Kidney glomerular epithelial cell (primary cell): ENCODE data around the gene TUBA3C.
"Not testable (repeated sequence)": the region's sequence is repeated elsewhere in the genome, so short reads cannot be mapped to it uniquely, and the experiment has no call there.

Experiments used
- DNase-seq: peaks from one replicate; lab custom pipeline; 2025; lab: John Stamatoyannopoulos, UW

TUBA3C gene

DNA sequence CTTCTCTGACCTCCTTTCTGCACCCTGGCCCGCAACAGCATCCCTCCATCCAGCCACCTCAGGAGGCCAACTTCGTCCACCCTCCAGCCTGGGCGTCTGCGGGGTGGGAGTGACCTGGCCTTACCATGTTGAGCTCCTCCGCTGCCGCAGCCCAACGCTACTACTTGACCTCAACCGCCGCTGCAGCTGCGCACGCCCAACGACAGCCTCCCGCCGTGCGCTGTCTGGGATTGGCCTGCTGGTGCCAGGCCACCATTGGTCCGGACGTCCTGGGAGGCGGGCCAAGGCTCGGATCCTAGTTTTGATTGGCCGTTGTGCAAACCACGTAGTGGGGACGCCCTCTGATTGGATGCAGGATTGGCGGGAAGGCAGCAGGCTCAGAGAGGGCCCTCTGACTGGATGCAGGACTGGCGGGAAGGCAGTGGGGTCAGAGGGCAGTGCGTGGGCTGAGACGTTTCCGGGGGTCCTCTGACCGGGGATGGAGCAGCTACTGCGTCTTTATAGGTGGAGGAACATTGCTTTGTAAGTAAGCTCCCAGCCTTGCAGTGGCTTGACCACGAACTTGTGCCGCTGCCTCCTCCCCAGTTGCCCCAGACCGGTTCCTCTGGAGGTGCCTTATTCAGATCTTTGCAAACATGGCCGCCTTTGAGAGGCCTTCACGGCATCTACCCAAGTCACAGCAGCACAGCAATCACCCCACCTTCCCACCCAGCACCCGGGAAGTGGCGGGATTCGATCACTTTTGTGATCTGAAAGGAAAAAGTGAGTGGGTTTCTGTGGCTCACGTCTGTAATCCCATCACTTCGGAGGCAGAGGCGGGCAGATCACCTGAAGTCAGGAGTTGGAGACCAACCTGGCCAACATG is at the start of gene TUBA3C:
Gene TUBA3C (minus strand): TSS at position 204 of the 865 bp plus-strand sequence. CDS start 77 bp downstream, at position 127.
- DNase-seq, result no peak

DNA sequence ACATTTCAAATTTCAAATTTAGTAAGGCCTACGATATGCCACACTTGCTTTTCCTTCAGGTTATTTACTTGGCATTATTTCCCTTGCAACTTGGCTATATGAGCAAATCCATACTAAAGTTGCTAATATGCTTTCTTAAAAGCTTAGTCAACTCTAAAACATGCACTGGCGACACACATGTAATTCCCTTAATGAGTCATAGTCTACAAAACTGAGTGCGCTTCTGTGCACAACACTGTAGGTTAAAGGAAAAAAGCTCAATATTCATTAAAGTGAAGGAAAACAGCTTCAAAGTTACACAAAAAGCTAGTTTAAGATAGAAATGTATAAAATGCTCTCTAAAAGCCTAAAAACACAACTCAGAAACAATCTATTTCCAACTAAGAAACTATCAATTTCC is 25.8 kb upstream of the TUBA3C start:
- not testable (repeated sequence) for DNase-seq

DNA sequence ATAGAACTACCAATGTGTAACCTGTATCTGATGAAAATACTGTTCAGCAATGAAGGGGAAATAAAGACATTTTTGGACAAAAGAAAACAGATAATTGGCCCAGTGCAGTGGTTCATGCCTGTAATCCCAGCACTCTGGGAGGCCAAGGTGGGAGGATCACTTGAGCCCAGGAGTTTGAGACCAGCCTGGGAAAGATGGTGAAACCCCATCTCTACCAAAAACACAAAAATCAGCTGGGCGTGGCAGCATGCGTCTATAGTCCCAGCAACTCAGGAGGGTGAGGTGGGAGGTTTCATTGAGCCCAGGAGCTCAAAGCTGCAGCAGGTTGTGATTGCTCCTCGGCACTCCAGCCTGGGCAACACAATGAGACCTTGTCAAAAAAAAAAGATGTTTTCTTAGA is 11.0 kb upstream of the TUBA3C start:
- not testable (repeated sequence) for DNase-seq

DNA sequence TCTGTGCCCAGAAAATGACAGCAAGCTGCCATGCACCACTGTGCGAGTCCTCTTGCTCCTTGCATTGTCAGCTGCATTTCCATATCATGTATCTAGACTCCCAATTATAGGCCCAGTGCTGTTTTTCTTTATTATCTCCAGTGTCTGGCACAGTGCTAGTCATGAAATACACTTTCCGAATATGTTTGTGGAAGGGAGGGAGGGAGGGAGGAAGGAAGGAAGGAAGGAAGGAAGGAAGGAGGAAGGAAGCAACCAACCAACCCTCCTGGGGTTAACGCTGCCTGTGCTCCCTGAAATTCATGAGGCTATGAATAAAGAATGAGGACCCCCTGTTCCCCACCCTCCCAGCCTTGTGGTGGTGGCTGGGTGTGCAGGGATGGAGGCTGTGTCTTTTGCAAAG is 8.3 kb upstream of the TUBA3C start:
- DNase-seq, result not testable (repeated sequence)

DNA sequence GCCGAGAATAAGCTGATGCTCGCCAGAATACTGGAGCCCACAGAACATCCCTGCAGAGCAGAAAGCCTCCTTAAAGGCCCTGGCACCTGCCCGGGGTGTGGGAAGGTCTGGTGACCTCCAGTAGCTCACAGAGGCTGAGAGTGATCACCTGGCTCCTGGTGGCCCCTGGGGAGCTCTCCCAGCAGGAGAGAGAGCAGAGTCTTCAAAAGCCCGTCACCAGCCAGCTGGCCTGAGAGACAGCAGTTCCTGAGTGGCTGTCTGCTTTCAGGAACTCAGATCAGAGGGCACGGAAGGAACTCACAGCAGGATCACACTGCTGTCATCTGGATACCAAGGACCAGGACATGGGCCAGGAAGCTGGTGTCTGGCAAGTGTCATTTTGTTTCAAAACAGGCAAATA is 7.7 kb upstream of the TUBA3C start:
- not testable (repeated sequence) for DNase-seq

DNA sequence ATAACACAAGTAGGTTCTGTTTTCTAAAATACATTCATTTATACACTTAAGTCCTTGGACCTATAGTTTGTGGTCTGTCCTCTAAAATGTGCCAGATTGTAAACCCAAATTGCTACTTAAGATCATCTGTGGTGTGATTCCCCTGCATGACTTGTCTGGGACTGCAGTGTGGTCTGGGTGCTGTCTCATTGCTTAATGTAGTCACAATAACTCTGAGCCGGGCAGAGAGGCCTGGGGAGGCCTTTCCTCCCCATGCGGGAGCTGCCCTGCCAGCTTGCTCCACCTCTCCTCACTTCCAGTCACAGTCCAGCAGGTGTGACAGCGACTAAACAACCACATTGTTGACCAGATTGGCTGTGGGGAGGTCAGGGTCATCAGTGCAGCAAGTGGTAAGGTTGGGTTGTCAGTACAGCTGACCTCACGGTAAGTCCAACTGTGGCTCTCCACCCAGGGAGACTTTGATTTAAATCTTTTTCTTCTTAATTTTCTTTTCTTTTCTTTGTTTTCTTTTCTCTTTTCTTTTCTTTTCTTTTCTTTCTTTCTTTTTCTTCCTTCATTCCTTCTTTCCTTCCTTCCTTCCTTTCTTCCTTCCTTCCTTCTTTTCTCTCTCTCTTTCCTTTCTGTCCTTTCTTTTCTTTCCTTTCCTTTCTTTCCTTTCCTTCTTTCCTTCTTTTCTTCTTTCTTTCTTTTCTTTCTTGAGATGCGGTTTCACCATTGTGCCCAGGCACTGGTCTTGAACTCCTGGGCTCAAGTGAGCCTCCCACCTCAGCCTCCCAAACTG is 4.4 kb upstream of the TUBA3C start:
- DNase-seq, result no peak

DNA sequence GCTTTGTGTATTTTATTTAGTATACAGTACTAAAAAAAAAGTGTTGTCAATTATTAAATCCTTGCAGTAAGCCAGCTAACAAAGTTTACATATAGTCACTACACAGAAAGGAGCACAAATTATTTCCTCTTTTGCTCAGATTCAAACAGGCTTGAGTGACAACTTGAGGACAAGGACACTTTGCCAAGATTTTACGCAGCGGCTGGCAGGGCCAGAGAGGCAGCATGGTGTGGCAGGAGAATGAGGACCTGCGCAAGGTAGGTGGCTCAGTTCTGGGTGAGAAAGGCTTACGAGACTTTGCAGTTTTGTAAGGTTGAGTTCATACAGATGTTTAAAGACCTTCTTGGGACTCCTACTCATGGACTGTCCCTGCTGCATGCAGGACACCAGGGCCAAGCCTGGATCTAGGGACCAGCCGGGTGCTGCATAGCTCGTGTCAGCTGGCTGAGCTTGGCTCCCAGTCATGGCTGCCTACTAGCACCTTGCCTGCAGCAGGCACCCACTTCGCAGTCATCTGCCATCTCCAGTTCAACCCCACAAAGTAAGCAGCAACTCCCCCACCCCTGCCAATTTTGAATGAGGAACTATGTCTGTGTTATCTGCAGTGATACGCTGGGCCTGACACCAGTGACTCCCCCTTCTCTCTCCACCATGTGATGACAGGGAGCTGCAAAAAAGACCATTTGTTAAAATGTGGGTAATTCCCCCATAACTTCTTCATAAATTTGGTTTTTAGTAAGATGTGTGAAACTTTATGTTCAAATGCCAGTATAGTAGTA is 3.7 kb upstream of the TUBA3C start:
- no peak for DNase-seq

DNA sequence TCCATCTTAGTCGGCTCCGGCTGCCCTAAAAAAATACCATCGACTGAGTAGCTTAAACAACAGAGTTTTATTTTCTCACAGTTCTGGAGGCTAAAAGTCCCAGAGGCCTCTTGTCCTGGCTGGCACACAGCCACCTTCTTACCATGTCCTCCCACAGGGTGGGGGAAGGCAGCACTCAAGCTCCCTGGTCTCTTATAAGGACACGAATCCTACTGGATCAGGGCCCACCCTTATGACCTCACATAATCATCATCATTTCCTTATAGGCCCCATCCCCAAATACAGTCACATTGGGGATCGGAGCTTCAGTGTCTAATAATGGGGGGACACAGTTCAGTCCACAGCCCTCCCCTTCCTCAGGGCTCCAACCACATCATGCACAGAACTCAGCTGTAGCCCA is 2.6 kb upstream of the TUBA3C start:
- no peak for DNase-seq

DNA sequence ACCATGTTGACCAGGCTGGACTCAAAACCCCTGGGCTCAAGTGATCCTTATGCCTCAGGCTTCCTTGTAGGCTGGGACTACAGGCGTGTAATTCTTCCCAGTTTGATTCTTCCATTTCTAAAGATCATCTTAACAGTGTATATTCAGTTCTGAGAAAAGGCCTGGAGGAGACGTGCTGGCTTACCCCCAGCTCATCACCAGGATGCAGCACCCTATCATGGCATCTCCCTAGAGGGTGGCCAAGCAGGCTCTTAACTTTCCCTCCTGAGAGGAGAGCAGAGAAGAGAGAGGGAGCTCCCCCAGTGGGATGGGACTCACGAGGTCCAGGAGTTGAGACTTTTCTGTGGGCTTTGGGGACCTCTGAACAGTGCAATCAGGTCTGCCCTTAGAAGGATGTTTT is 2.1 kb upstream of the TUBA3C start:
- no peak for DNase-seq

DNA sequence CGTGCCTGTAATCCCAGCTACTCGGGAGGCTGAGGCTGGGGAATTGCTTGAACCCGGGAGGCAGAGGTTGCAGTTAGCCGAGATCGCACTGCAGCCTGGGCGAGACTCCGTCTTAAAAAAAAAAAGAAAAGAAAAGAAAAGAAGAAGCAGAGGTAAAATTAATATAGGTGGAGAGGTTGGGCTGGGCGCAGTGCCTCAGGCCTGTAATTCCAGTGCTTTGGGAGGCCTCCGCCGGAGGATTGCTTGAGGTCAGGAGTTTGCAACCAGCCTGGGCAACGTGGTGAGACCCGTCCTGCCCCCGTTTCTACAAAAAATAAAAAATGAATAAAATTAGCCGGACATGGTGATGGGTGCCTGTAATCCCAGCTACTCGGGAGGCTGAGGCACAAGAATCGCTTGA is 912 bp upstream of the TUBA3C start:
- DNase-seq, result no peak

DNA sequence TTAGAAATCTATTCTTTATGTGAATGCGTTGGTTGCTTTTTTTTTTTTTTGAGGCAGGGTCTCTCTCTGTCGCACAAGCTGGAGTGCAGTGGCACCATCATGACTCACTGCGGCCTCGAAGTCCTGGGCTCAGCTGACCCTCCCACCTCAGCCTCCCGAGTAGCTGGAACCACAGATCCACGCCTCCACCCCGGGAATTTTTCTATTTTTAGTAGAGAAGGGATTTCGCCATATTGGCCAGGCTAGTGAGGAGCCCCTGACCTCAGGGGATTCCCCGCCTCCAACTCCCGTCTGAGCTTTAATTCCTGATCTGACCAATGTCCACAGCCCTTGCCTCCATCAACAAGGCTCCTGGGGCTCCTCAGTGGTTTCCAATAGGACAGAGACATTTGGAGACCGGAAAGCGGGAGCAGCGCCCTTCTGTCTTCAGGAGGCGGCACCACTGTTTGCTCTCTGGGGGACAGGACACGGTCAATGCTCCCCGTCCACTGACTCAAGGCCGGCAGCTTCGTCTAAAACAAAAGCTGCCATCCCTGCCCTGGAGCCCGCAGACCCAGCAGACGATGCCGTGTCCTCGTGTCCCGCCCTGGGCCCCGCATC is 503 bp downstream of the TUBA3C start:
- no peak for DNase-seq

DNA sequence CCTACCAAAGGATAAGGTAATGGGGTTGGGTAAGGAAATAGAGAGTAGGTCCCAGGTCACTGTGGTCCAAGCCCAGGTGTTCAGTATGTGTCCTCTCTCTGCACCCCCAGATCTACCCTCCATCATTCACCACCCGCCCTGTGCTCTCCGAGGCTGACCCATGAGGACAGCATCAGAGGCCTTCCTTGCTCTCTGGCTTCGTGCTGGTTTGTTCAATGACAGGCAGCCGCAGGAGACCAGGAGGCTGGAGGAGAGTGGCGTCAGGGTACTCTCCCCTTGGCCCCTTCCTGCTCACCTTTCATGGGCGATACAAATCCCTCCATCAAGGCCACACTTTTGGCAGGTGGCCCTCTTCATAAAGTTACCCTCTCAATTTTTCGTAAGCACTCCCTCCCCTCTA is 1.7 kb downstream of the TUBA3C start:
- no peak for DNase-seq

DNA sequence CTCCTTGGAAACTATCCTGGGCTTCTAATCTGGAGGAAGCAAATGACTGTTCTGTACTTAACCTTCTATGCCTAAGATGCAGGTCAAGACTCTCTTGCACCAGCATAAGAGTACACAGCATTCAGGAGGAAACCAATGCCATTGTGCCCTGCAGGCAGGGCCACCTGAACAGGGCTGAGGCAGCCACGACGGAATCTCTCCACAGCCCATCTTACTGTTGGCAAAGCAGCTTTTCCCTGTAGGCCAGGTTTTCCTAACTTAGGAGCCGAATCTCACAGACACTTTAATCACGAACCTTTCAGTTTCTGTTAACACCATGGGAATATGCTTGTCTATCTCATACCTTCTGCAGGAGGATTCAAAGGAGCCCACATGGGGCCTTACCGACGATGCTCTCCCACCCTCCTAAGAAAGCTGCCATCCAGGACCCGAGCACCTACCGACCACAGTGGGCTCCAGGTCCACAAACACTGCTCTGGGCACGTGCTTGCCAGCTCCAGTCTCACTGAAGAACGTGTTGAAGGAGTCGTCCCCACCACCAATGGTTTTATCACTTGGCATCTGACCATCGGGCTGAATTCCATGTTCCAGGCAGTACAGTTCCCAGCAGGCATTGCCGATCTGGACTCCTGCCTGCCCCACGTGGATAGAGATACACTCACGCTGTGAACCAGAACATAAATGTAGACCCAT is 2.6 kb downstream of the TUBA3C start:
- no peak for DNase-seq

DNA sequence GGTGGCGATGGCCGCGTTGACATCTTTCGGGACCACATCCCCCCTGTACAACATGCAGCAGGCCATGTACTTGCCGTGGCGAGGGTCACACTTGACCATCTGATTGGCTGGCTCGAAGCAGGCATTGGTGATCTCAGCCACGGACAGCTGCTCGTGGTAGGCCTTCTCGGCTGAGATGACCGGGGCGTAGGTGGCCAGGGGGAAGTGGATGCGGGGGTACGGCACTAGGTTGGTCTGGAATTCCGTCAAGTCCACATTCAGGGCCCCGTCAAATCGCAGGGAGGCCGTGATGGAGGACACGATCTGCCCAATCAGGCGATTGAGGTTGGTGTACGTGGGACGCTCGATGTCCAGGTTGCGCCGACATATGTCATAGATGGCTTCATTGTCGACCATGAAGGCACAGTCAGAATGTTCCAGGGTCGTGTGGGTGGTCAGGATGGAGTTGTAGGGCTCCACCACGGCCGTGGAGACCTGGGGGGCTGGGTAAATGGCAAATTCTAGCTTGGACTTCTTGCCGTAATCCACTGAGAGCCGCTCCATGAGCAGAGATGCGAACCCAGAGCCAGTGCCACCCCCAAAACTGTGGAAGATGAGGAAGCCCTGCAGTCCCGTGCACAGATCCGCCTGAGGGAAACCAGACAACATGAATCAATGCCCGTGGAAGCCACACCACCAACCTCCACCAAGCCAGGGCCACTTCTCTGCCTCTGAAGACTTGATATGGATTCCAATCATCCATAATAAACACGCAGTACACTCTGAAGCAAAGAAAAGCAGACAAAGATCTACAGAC is 4.4 kb downstream of the TUBA3C start:
- not testable (repeated sequence) for DNase-seq

DNA sequence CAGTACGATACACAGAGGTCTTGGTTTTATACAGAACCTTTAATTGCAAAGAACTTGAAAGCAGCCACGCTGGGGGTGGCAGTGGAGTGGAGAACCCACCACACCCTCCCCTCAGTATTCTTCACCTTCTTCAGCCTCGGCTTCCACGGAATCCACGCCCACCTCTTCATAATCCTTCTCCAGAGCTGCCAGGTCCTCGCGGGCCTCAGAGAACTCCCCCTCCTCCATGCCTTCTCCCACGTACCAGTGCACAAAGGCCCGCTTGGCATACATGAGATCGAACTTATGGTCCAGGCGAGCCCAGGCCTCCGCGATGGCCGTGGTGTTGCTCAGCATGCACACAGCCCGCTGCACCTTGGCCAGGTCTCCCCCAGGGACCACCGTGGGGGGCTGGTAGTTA is 7.9 kb downstream of the TUBA3C start:
- no peak for DNase-seq

DNA sequence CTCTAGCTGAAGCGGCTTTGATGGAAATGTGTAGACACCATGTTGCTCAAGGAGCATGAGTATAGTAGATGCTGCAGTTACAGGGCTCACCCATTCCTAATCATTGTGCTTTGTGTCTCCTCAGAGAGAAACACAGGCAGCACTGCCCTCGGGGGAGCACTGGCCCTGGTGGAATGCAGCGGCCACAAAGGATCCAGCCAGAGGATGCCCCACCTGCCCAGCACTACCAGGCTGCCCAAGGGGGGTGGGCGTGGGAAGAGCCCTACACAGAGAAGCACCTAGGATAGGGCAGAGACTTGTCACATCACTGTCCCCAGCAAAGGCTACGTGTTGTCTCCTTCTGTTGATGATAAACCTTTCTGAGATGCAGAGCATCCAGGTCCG is 9.0 kb downstream of the TUBA3C start:
- DNase-seq, result no peak

DNA sequence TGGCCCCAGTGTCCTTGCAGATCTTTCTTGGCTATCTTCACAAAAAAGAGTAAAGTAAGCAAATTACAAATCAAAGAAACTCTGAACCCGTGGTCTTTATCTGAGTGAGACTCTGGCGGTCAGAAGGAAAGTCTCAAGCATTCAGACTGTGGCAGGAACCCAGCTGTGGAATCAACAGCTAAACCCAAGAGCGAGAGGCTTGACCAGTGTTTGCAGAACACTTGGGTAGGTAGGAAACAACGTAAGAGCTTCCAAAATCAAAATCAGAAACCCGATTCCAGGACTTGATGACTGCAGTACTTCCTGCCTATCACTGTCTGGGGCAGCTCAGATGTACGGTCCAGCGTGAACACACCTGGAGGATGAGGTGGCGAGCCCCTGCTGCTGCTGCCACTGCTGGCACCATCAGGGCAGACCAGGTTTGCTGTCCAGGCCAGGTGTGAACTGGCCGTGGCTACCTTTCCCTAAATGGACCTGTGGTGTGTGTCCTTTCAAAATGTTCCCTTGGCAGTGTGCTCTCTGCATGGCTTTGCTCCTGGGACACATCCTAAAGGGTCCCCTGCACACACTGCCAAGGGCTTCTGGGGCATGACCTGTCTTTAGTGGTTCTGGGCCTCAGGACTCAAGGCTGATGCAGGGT is 9.5 kb downstream of the TUBA3C start:
- DNase-seq, result no peak

DNA sequence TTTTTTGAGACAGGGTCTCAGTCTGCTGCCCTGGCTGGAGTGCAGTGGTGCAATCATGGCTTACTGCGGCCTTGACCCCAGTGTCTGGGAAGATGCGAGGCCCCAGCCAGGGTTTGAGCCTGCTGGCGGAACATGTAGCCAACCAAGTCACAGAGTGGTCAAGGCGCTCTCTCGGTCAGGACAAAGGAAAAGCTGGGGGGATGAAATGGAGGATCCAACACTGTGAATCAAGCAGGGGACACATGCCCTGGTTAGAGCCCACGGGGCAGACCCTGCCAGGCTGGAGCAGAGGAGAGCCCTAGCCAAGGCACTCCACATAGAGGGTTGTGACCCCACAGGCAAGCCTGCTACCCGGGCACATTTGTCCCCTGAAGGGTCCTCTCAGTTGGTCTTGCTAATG is 10.1 kb downstream of the TUBA3C start:
- DNase-seq, result no peak

DNA sequence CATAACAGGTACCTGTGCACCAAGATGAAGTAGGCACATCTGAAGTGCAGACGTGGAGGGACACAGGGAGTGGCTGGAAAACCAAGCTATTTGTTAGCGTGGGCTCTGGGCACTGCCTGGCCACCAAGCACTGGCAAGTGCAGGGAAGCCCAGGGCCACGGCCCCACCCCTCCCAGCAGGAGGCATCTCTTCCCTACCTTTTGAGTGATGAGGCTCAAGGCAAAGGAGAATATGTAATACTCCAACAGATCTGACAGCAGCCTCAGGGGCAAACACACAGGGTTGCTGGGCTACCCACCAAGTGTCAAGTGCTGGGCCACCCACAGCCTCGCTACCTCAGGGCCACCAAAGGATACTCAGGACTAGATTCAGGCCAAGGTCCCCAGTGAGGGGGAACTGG is 11.6 kb downstream of the TUBA3C start:
- DNase-seq, result no peak

DNA sequence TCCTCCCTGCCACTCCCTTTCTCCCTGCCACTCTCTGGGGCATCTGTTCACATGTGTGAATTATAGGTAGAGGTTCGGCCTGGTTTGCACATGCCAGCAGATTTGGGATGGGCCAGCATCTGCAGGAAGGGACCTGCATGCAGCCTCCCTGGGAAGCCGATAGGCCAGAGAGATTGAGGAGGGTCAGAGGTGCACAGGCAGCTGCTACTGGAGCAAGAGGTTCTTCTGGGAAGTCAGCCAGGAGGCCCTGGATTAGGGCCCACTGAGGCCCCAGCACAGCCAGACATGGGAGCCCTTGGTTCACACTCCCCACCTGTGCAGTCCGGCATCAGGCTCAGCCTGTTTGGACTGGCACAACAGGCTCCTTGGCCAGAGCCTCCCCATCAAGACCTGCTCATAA is 12.1 kb downstream of the TUBA3C start:
- no peak for DNase-seq
